A549 (cell line): Measurements from ENCODE around the gene PUM1. TPM values are rescaled to one million over a fixed set of nuclear protein-coding genes. Genes with fewer than 3 reads are reported as not detected.

Experiments
- ATAC-seq, 2 experiments: fragments of 200-7000 bp in 1 of 2; fragments of >200 bp in 1 of 2; cut with Nextera tagmentation in 1 of 2; cut with Tn5 transposase in 1 of 2; 3 replicates each; pipeline versions ENCODE4 v1.8.0 to v1.9.1; 2018 to 2020; ENCODE audit warnings: mild to moderate bottlenecking in 1 of 2, moderate library complexity in 1 of 2
- CTCF ChIA-PET: fragments of 300-600 bp; sonication (Branson Sonifier 250); formaldehyde crosslinking; extraction: SDS; loops from one replicate; lab custom pipeline; 2021; ENCODE audit warnings: antibody characterized with exemption, inconsistent platforms; lab: Yijun Ruan, JAX
- POLR2A ChIA-PET: fragments of 350-600 bp; formaldehyde crosslinking; extraction: SDS; loops from one replicate; lab custom pipeline; 2021; ENCODE audit warnings: antibody characterized with exemption, inconsistent platforms; lab: Yijun Ruan, JAX
- DNase-seq, 2 experiments: peaks; one replicate each; pipeline versions ENCODE4 v3.0.0 to v3.0.0-alpha.2; 2011 to 2016; ENCODE audit warnings: low read depth in 1 of 2, low spot score in 1 of 2
- FAIRE-seq: peaks from 2 replicates; lab custom pipeline; 2011; peaks lifted over from hg19 to GRCh38; lab: Jason Lieb, UNC
- H3K27ac ChIP-seq, 2 experiments: fragments of >200 bp; sonication (Bioruptor Twin); formaldehyde crosslinking; 3 replicates each; pipeline ENCODE4 v1.5.1; 2016 to 2017
- H3K4me1 ChIP-seq: fragments of >200 bp; sonication (Bioruptor Twin); formaldehyde crosslinking; 3 replicates; pipeline ENCODE4 v1.6.1; 2016
- H3K4me2 ChIP-seq: fragments of >200 bp; sonication (Bioruptor Twin); formaldehyde crosslinking; 3 replicates; pipeline ENCODE4 v1.6.1; 2016
- H3K4me3 ChIP-seq: fragments of >200 bp; sonication (Bioruptor Twin); formaldehyde crosslinking; 3 replicates; pipeline ENCODE4 v1.5.1; 2016
- H3K9me3 ChIP-seq: fragments of >200 bp; sonication (Bioruptor Twin); formaldehyde crosslinking; 3 replicates; pipeline ENCODE4 v1.6.1; 2016
- ATOH8 ChIP-seq: fragments of 250-450 bp; sonication (Bioruptor Pico); IDR thresholded peaks from 2 replicates; pipeline ENCODE4 v1.5.0; 2020; ENCODE audit warnings: low read depth, mild to moderate bottlenecking, moderate library complexity
- BCL3 ChIP-seq: fragments of >200 bp; sonication (Bioruptor Twin); formaldehyde crosslinking; IDR thresholded peaks from 3 replicates; pipeline ENCODE4 v1.6.1; 2016
- CBX2 ChIP-seq: fragments of 200-600 bp; sonication (generic); IDR thresholded peaks from 2 replicates; pipeline ENCODE4 v1.6.1; 2016; ENCODE audit warnings: low read depth, mild to moderate bottlenecking, borderline replicate concordance
- CBX8 ChIP-seq: fragments of 200-600 bp; sonication (generic); IDR thresholded peaks from 2 replicates; pipeline ENCODE4 v1.6.1; 2016
- CHD2 ChIP-seq: fragments of 150-350 bp; IDR thresholded peaks from 2 replicates; pipeline ENCODE4 v1.6.1; 2014; ENCODE audit warnings: low read length; ENCODE audit not compliant: partially characterized antibody
- E2F6 ChIP-seq: IDR thresholded peaks from 2 replicates; pipeline ENCODE4 v1.6.1; 2012; ENCODE audit warnings: low read depth, borderline replicate concordance
- EHMT2 ChIP-seq: fragments of 200-600 bp; sonication (generic); IDR thresholded peaks from 2 replicates; pipeline ENCODE4 v1.6.1; 2016; ENCODE audit warnings: antibody characterized with exemption, low read depth, mild to moderate bottlenecking, moderate library complexity
- ESRRA ChIP-seq: fragments of 150-350 bp; IDR thresholded peaks from 2 replicates; pipeline ENCODE4 v1.6.1; 2014; ENCODE audit warnings: mild to moderate bottlenecking, low read length, borderline replicate concordance
- FOSB ChIP-seq: fragments of 250-450 bp; sonication (Bioruptor Pico); IDR thresholded peaks from 2 replicates; pipeline ENCODE4 v1.5.0; 2020; ENCODE audit warnings: mild to moderate bottlenecking, moderate library complexity
- HDAC2 ChIP-seq: fragments of 200-600 bp; sonication (generic); IDR thresholded peaks from 2 replicates; pipeline ENCODE4 v1.6.1; 2016
- HEYL ChIP-seq: fragments of 250-450 bp; sonication (Bioruptor Pico); IDR thresholded peaks from 2 replicates; pipeline ENCODE4 v1.8.0; 2021; ENCODE audit warnings: mild to moderate bottlenecking, moderate library complexity
- JUN ChIP-seq, 2 experiments: fragments of >200 bp; sonication (Bioruptor Twin); formaldehyde crosslinking; IDR thresholded peaks; 2 replicates in 1 of 2; 3 replicates in 1 of 2; pipeline ENCODE4 v1.6.1; 2016 to 2017
- KDM5A ChIP-seq: fragments of 200-600 bp; sonication (generic); IDR thresholded peaks from 2 replicates; pipeline ENCODE4 v1.6.1; 2016; ENCODE audit warnings: antibody characterized with exemption, mild to moderate bottlenecking
- MAFK ChIP-seq: fragments of 450-650 bp; IDR thresholded peaks from 2 replicates; pipeline ENCODE4 v1.6.1; 2014; ENCODE audit not compliant: partially characterized antibody
- PHF8 ChIP-seq: fragments of 200-600 bp; sonication (generic); IDR thresholded peaks from 2 replicates; pipeline ENCODE4 v1.6.1; 2016; ENCODE audit warnings: low read depth, mild to moderate bottlenecking, antibody characterized with exemption, moderate library complexity, borderline replicate concordance
- RNF2 ChIP-seq: fragments of 200-600 bp; sonication (generic); IDR thresholded peaks from 2 replicates; pipeline ENCODE4 v1.6.1; 2016; ENCODE audit warnings: low read depth, mild to moderate bottlenecking, antibody characterized with exemption, moderate library complexity, borderline replicate concordance
- ZFP36 ChIP-seq: fragments of 450-650 bp; IDR thresholded peaks from 2 replicates; pipeline ENCODE4 v1.6.1; 2014; ENCODE audit warnings: borderline replicate concordance; ENCODE audit not compliant: partially characterized antibody
- ZNF302 ChIP-seq: fragments of 250-450 bp; sonication (Bioruptor Pico); IDR thresholded peaks from 2 replicates; pipeline ENCODE4 v1.9.0; 2021; ENCODE audit warnings: inconsistent platforms, mild to moderate bottlenecking, moderate library complexity
- WGBS: methylation state at CpG from one replicate; pipeline ENCODE4 v1.1.6; 2017; ENCODE audit errors: missing lambda C conversion rate; 5-methylcytosine and 5-hydroxymethylcytosine counted together
- polyA plus RNA-seq, 4 experiments: library from polyadenylated mRNA; depleted of rRNA in 3 of 4; stranded (reverse); fragments of >200 nt; fragmentation: RNase III in 1 of 4; extraction: RNeasy Plus Mini Kit Qiagen cat#74134 plus additional on column Dnase treatment in 1 of 4; gene quantifications; 2 replicates in 3 of 4; 3 replicates in 1 of 4; pipeline ENCODE4 v1.2.3, GENCODE V29; 2011 to 2017
- TF ChIP-seq, protein P1 (sequence below): fragments of 250-450 bp; sonication (Bioruptor Pico); IDR thresholded peaks from 2 replicates; pipeline ENCODE4 v1.5.0; 2021; ENCODE audit warnings: mild to moderate bottlenecking, moderate library complexity, borderline replicate concordance
- TF ChIP-seq, protein P2 (sequence below): fragments of 200-600 bp; sonication (generic); IDR thresholded peaks from 2 replicates; pipeline ENCODE4 v1.6.1; 2016; ENCODE audit warnings: antibody characterized with exemption, mild to moderate bottlenecking, moderate library complexity

The PUM1 gene
- polyA plus RNA-seq, 2 of the 4 experiments (the other 2 are of a cell fraction) = 30.2 to 55.3 TPM

GRCh38 chr1:31038360-31038759 lies 27.2 kb downstream of the PUM1 start:
- no peak for DNase-seq
- ChIA-PET CTCF (interaction anchor here (1.0 kb wide), 1 partner anchor 8 kb away, joined by 3 read pairs; no protein-coding TSS in a partner anchor), POLR2A (no interaction called here)
- Histone ChIP-seq H3K4me3 (no peak overlapping the region), H3K9me3 (no peaks in the 10 kb centered on the region), H3K4me2 (no peak overlapping the region), H3K27ac (no peak overlapping the region), H3K4me1 (peaks cover 35% of the 10 kb centered on the region)
- no peak for FAIRE-seq
- 76% methylated on average over 5 of the region's 5 CpGs for WGBS
- TF ChIP-seq RNF2 = no peak
- no peak for TF ChIP-seq ZFP36
- TF ChIP-seq HEYL (CRISPR knock-in tag) = no peak
- TF ChIP-seq, protein P1, sequence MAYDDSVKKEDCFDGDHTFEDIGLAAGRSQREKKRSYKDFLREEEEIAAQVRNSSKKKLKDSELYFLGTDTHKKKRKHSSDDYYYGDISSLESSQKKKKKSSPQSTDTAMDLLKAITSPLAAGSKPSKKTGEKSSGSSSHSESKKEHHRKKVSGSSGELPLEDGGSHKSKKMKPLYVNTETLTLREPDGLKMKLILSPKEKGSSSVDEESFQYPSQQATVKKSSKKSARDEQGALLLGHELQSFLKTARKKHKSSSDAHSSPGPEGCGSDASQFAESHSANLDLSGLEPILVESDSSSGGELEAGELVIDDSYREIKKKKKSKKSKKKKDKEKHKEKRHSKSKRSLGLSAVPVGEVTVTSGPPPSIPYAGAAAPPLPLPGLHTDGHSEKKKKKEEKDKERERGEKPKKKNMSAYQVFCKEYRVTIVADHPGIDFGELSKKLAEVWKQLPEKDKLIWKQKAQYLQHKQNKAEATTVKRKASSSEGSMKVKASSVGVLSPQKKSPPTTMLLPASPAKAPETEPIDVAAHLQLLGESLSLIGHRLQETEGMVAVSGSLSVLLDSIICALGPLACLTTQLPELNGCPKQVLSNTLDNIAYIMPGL (CRISPR knock-in tag) = no peak
- no peak for TF ChIP-seq CBX2
- TF ChIP-seq KDM5A = no peak
- TF ChIP-seq, protein P2, sequence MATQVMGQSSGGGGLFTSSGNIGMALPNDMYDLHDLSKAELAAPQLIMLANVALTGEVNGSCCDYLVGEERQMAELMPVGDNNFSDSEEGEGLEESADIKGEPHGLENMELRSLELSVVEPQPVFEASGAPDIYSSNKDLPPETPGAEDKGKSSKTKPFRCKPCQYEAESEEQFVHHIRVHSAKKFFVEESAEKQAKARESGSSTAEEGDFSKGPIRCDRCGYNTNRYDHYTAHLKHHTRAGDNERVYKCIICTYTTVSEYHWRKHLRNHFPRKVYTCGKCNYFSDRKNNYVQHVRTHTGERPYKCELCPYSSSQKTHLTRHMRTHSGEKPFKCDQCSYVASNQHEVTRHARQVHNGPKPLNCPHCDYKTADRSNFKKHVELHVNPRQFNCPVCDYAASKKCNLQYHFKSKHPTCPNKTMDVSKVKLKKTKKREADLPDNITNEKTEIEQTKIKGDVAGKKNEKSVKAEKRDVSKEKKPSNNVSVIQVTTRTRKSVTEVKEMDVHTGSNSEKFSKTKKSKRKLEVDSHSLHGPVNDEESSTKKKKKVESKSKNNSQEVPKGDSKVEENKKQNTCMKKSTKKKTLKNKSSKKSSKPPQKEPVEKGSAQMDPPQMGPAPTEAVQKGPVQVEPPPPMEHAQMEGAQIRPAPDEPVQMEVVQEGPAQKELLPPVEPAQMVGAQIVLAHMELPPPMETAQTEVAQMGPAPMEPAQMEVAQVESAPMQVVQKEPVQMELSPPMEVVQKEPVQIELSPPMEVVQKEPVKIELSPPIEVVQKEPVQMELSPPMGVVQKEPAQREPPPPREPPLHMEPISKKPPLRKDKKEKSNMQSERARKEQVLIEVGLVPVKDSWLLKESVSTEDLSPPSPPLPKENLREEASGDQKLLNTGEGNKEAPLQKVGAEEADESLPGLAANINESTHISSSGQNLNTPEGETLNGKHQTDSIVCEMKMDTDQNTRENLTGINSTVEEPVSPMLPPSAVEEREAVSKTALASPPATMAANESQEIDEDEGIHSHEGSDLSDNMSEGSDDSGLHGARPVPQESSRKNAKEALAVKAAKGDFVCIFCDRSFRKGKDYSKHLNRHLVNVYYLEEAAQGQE = no peak
- TF ChIP-seq CBX8 = no peak
- no peak for TF ChIP-seq HDAC2
- no peak for TF ChIP-seq PHF8
- no peak for TF ChIP-seq E2F6
- no peak for TF ChIP-seq ATOH8 (CRISPR knock-in tag)
- TF ChIP-seq FOSB (CRISPR knock-in tag) = no peak
- no peak for TF ChIP-seq JUN (IDR thresholded peaks at IDR 0.05)
- TF ChIP-seq ZNF302 (CRISPR knock-in tag) = no peak
- no peak for TF ChIP-seq ESRRA
- no peak for TF ChIP-seq MAFK
- no peak for TF ChIP-seq EHMT2
- TF ChIP-seq BCL3 = no peak
- no peak for TF ChIP-seq CHD2
- no peak; a peak in 1 of 6 replicates for ATAC-seq
